Neuron (in vitro differentiated cells): ENCODE results near the gene ABCC4.

Experiments used
- H2AFZ ChIP-seq: one replicate; pipeline ENCODE4 v1.6.1; 2013; ENCODE audit warnings: low read depth, mild to moderate bottlenecking, inconsistent platforms, low read length, moderate library complexity
- H3K27me3 ChIP-seq: one replicate; pipeline ENCODE4 v1.6.1; 2013; ENCODE audit warnings: low read length; ENCODE audit not compliant: insufficient read depth
- H3K36me3 ChIP-seq: one replicate; pipeline ENCODE4 v1.6.1; 2013; ENCODE audit warnings: low read length; ENCODE audit not compliant: insufficient read depth
- H3K4me1 ChIP-seq: one replicate; pipeline ENCODE4 v1.6.1; 2013; ENCODE audit warnings: low read length; ENCODE audit not compliant: insufficient read depth
- H3K4me3 ChIP-seq: 2 replicates; pipeline ENCODE4 v1.5.1; 2013; ENCODE audit warnings: mild to moderate bottlenecking, low read length, moderate library complexity
- H3K9me3 ChIP-seq: one replicate; pipeline ENCODE4 v1.6.1; 2013; ENCODE audit warnings: low read length

Gene ABCC4

GRCh38 chr13:95115525-95115924 lies 185.7 kb downstream of the ABCC4 start:
- Histone ChIP-seq H3K4me3 (no peak overlapping the region), H3K27me3 (no peaks in the 10 kb centered on the region), H3K36me3 (no peaks in the 10 kb centered on the region), H2AFZ (no peak overlapping the region), H3K9me3 (no peaks in the 10 kb centered on the region), H3K4me1 (peaks cover 24% of the 10 kb centered on the region)

DNA sequence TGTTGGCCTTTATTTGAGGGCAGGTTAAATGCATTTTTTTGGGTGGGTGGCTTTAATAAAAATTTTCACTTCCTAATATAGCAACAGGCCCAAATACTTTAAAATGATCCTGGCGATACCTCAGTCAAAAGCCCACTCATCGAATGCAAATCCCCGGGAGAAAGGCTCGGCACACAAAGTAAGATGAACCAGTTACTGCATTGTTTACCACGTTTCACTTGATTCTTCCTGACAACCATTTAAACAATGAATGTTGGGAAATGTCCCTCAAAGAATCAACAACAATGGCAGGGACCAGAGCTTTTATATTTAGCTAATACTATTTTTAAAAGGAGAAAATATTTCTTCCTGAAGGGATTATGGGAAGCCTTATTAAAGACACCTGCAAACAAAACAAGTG lies 187.7 kb downstream of the ABCC4 start:
- H3K9me3 ChIP-seq = no peaks in the 10 kb centered on the region
- no peak overlapping the region for H3K4me3 ChIP-seq
- H2AFZ ChIP-seq = no peak overlapping the region
- no peaks in the 10 kb centered on the region for H3K36me3 ChIP-seq
- peaks cover 24% of the 10 kb centered on the region for H3K4me1 ChIP-seq
- H3K27me3 ChIP-seq = no peaks in the 10 kb centered on the region

- Histone ChIP-seq H3K27me3 (no peaks in the 10 kb centered on the region), H3K4me3 (no peak overlapping the region), H2AFZ (no peak overlapping the region), H3K9me3 (no peaks in the 10 kb centered on the region), H3K36me3 (no peaks in the 10 kb centered on the region), H3K4me1 (peaks cover 24% of the 10 kb centered on the region)
Observed at GRCh38 chr13:95112883-95113282, 188.4 kb downstream of the ABCC4 start.

GRCh38 chr13:95111608-95112007 lies 189.6 kb downstream of the ABCC4 start:
- no peaks in the 10 kb centered on the region for H3K27me3 ChIP-seq
- no peak overlapping the region for H2AFZ ChIP-seq
- H3K4me3 ChIP-seq = no peak overlapping the region
- no peaks in the 10 kb centered on the region for H3K9me3 ChIP-seq
- no peaks in the 10 kb centered on the region for H3K36me3 ChIP-seq
- H3K4me1 ChIP-seq = peaks cover 24% of the 10 kb centered on the region

- H3K9me3 ChIP-seq = peaks cover 8% of the 10 kb centered on the region
- no peak overlapping the region for H3K4me3 ChIP-seq
- H3K27me3 ChIP-seq = no peaks in the 10 kb centered on the region
- H2AFZ ChIP-seq = no peak overlapping the region
- peaks cover 24% of the 10 kb centered on the region for H3K4me1 ChIP-seq
- H3K36me3 ChIP-seq = no peaks in the 10 kb centered on the region
Observed at GRCh38 chr13:95106562-95106961, 194.7 kb downstream of the ABCC4 start.

DNA sequence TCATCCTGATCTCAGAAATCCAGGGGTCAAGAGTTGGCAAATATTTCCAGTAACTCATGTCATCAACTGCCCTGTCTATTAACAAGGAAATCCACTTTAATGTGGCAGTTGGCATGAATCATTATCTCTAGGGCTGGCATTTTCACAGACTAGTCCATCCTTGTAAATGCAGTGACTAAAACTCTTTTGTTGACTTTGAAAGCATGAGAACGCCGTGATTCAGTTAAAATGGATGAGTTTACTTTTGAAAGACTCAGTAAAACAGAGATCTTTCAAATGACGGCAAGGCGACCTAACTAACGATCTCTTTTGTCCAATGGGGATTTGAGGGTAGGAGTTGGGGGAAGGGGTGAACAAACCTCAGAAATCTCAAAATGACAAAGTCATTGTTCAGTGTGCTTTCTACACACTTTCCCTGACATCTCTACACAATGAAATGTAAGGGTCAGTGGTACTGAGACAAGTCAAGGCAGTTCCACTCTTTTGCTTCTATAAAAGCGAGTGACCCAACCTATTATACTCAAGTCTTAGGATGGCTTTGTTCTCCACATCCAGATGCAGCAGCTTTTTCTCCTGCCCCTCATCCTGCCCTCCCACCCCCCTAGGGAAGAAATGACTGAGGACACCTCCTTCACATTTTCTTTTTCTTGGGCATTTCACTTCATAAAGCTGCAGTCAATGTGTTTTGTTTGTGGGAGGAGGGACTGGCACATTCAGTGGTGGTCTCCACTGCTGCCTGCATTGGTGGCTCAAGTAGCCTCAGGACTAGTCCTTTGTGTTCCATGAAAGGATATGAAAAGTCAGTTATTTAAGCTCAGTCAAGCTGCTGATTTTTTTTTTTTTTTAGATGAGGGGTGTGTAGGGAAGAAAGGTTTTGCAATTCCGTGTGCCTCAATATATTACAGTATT lies 200.5 kb downstream of the ABCC4 start:
- no peak overlapping the region for H2AFZ ChIP-seq
- H3K4me3 ChIP-seq = no peak overlapping the region
- no peaks in the 10 kb centered on the region for H3K27me3 ChIP-seq
- no peaks in the 10 kb centered on the region for H3K36me3 ChIP-seq
- H3K9me3 ChIP-seq = peaks cover 8% of the 10 kb centered on the region
- H3K4me1 ChIP-seq = peaks cover 44% of the 10 kb centered on the region

DNA sequence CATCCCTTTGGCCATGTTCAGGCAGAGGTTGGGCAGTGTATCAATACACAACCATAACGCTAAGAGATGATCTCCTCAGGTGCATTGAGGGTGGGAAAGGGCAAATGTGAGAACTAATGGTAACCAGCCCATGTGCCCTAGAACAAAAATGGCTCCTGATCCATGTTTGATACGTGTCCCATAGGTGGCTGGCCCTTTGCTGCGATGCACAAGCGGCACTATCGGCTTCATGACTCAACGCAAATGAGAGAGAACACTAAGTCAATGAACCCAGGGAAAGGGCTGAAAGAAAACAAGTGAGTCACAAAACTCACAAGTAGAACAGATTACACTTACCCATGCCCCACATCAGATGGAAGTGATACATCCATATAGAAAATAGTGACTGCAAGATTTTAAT lies 201.7 kb downstream of the ABCC4 start:
- Histone ChIP-seq H2AFZ (no peak overlapping the region), H3K36me3 (no peaks in the 10 kb centered on the region), H3K4me3 (no peak overlapping the region), H3K9me3 (peaks cover under 1% of the 10 kb centered on the region), H3K4me1 (peaks cover 44% of the 10 kb centered on the region), H3K27me3 (no peaks in the 10 kb centered on the region)

- Histone ChIP-seq H3K36me3 (no peaks in the 10 kb centered on the region), H3K4me1 (peaks cover 42% of the 10 kb centered on the region), H3K9me3 (no peaks in the 10 kb centered on the region), H2AFZ (no peak overlapping the region), H3K4me3 (no peak overlapping the region), H3K27me3 (no peaks in the 10 kb centered on the region)
Observed at GRCh38 chr13:95098916-95099315, 202.3 kb downstream of the ABCC4 start.

GRCh38 chr13:95091755-95092154 lies 209.5 kb downstream of the ABCC4 start:
- H3K4me1 ChIP-seq = no peaks in the 10 kb centered on the region
- no peak overlapping the region for H3K4me3 ChIP-seq
- no peaks in the 10 kb centered on the region for H3K36me3 ChIP-seq
- no peak overlapping the region for H2AFZ ChIP-seq
- no peaks in the 10 kb centered on the region for H3K9me3 ChIP-seq
- no peaks in the 10 kb centered on the region for H3K27me3 ChIP-seq

DNA sequence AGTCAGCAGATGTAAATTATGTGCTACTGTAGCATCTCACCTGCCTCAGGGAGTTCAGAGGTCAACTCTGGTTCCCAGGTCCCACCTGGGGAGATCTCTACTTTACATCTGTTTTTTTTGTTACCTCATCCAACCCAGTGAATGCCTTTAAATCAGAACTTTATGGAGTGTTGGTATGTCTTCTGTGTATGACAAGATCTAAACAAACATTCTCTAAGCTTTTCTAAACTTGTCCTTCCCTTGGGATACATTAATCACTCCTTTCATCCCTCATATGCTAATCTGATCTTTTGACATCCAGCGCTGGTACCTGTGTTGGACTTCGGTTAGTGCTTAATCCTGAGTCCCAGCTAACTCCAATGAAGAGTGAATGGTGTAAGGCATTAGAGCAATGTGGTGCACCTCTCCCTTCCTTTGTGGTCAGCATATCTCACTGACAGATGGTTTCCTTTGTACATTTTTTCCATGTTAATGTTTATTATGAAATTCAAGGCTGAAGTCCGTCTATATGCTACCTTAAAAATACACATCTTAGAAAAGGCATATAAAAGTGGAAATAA lies 213.4 kb downstream of the ABCC4 start:
- Histone ChIP-seq H3K36me3 (no peaks in the 10 kb centered on the region), H3K4me3 (no peak overlapping the region), H2AFZ (no peak overlapping the region), H3K4me1 (no peaks in the 10 kb centered on the region), H3K27me3 (no peaks in the 10 kb centered on the region), H3K9me3 (no peaks in the 10 kb centered on the region)

DNA sequence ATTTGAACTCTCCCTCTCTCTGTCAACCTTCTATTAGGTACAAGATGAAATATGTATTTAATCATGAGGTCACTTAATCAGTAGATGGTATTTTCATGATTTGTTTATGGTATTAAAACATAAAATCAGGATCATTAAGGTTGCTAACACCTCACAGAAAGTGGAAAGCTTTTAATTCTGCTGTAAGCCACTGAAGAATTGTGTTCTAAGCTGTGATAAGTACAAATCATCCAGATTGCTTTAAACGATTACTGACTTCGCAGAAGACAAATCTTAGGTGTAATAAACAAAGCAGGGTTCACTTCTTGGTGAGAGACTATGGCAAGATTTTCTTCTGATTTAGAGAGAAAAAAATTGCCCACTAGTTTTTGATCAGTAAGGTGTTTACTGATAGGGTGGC lies 214.5 kb downstream of the ABCC4 start:
- Histone ChIP-seq H2AFZ (no peak overlapping the region), H3K4me1 (no peaks in the 10 kb centered on the region), H3K4me3 (no peak overlapping the region), H3K27me3 (no peaks in the 10 kb centered on the region), H3K9me3 (no peaks in the 10 kb centered on the region), H3K36me3 (no peaks in the 10 kb centered on the region)

- no peaks in the 10 kb centered on the region for H3K27me3 ChIP-seq
- H3K9me3 ChIP-seq = peaks cover 4% of the 10 kb centered on the region
- H3K4me1 ChIP-seq = no peaks in the 10 kb centered on the region
- H3K36me3 ChIP-seq = no peaks in the 10 kb centered on the region
- H3K4me3 ChIP-seq = no peak overlapping the region
- H2AFZ ChIP-seq = no peak overlapping the region
Observed at GRCh38 chr13:95083758-95084157, 217.5 kb downstream of the ABCC4 start.

DNA sequence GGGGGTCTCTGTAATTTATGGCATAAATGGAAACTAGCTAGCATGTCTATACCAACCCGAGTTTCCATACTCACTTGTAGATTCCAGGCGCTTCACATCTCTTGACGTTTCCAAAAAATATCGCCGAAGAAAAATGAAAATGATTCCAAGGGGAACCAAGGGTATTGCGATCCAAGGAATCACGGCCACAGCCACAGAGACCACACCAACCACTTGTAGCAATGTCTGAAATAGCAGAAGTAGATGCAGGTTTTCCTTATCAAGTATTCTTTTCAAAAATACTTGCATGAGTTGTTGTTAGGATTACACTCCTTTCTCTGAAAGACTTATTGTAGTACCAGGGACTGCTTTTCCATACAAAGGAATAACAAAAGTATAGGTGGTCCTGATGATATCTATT lies 218.2 kb downstream of the ABCC4 start:
- H3K9me3 ChIP-seq = peaks cover 4% of the 10 kb centered on the region
- H3K4me3 ChIP-seq = no peak overlapping the region
- no peaks in the 10 kb centered on the region for H3K36me3 ChIP-seq
- H2AFZ ChIP-seq = no peak overlapping the region
- no peaks in the 10 kb centered on the region for H3K27me3 ChIP-seq
- H3K4me1 ChIP-seq = no peaks in the 10 kb centered on the region
